B cell (primary cell): ENCODE data around the gene EFHC2.

Experiments used
- CTCF ChIP-seq: fragments of 200-600 bp; IDR thresholded peaks from one replicate; pipeline ENCODE4 v1.8.0; 2022; ENCODE audit warnings: antibody characterized with exemption, mild to moderate bottlenecking
- EZH2 ChIP-seq: IDR thresholded peaks from 2 replicates; pipeline ENCODE4 v1.6.1; 2012; ENCODE audit warnings: borderline replicate concordance, low read depth, mild to moderate bottlenecking, moderate library complexity, low read length; ENCODE audit not compliant: insufficient read depth, poor library complexity, severe bottlenecking

- TF ChIP-seq CTCF (no peak), EZH2 (no peak)
Measured at GRCh38 chrX:44314259-44314734, 29.2 kb downstream of the EFHC2 start.
